NCI-H146 treated with DMSO at 0.1 percent for 48 hours (cell line): ENCODE results near the gene COL4A1.

Experiments used
- DNase-seq: peaks from one replicate; lab custom pipeline; 2025; ENCODE audit not compliant: unreplicated experiment; lab: John Stamatoyannopoulos, UW

COL4A1 gene

DNA sequence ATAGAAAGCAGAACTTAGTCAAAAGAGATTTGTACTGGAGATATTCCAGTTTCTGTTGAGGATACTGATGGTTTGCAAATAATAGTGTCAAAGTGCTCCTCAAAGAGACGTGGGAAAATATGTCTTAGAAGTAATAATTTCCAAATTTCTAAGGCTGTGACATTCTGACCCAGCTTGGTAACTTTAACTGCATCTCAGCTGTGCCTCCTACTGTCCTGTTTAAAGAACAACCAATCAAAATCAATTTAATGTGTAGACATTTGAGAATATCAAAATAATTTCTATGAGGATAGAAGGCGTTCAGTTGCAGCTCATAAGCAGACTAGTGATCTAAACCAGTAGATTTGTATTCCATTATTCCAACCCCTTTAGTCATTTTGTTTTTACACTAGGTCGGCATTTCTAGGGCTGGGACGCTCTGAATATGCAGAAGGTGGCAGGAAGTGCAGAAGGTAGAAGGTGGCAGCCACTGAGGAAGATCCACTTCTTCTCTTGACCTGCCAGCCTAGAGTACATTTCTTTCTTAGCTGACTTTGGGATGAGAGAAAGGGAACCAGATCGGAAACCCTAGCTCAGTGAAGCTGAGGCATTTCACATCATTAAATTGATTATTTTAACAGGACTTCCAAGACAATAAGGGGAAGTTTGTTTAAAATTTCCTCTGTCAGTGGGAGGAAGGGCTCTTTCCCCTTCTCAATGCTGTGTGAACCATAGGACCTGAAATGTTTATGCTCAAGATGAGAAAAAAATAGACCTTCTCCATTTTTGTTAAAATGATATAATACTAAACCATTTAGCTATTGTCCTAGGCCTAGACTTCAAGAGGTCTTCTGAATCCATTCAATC lies 67.5 kb downstream of the COL4A1 start:
- no peak for DNase-seq

DNA sequence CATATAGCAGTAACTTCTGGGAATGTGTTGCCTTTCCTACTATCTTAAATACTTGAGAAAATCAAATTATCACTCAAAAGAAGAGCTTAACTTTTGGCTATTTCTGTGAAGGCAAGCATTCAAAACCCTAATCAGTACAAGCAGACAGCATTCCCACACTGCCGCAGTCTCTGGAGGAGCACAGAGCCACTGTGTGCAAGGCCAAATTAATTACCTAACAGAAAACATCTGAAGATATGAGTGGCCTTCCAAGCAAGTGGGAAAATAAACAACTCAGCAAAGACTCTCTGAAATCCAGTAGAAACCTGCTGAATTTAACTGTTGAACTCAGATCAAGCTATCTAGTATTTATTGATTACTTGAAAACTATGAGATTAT lies 68.2 kb downstream of the COL4A1 start:
- no peak for DNase-seq

DNA sequence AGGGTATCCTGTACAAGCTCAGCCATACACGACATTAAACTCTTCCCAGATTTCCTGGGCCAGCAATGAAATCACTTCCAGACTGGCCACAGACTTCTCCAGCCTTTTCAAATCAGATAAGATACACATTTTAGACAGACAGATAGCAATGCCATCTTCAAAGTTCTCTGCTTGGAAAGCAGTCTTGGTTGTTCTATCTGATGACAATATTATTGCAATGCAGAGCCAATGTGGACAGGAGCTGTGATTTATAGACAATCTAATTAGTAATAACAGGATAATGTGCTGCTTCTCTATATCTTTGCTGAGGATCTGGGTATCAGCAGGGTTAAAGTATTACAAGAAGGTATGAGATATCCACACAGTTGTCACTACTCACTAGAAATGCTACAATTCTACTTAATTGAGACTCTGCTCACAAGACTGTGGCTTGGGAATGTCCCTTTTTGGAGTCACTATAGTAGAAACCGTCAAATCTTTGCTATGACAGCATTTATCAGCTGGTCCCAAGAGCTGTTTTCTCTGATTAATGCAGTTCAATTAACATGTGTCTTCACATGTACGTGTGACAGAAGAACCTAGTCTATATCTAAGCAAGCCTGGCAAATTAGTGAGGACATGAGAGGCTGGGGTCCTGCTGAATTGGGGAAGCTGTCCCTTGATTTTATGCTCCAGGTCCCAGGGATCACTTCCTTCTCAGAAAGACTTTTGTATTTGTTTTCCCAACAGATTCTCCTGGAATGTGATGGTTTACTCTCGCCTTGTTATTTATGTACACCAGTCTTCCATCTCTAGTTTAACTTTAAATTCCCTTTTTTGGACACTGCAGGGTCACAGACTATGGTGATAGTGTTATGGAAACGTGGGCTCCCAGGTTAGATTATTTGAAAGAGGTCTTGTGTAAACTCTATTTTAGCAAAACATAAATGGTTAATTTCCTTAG lies 68.8 kb downstream of the COL4A1 start:
- no peak for DNase-seq

DNA sequence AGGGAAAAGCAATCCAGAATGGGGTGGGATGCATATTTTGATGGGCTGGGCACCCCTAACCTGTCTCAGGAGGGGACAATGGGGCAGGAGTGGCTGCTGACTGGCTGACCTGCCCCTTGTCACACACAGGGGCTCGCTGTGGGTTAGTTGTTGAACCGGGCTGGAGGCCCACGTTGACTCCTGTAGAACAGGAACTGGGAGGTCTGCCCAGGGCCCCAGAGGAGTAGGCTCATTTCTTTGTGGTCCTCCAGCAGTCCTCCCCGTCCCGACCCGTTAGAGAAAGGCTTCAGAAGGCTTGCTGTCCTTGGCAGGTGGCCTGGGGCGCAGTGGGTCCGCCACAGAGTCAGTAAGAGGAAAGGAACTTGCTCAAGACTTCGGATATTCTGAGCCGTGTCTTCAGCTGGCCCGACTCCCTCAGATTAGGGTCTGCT lies 70.1 kb downstream of the COL4A1 start:
- DNase-seq, result no peak

DNA sequence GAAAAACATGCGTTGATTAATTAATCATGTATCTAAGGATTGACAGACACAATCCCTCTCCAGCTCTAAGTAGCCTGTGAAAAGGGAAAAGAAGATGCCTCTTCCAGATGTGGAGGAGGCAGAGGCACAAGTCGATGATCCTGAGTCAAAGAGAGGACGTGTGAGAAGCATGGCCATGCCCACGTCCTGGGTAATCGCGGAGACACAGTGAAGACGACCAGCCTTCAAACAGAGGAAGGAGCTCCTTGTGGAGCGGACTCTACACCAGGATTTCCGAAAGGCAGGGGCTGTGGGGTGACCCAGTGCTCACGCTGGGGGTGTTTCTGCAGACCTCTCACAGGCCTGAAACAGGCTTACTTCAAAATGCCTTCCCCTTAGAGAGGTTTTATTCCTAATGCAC lies 70.5 kb downstream of the COL4A1 start:
- DNase-seq, result no peak

DNA sequence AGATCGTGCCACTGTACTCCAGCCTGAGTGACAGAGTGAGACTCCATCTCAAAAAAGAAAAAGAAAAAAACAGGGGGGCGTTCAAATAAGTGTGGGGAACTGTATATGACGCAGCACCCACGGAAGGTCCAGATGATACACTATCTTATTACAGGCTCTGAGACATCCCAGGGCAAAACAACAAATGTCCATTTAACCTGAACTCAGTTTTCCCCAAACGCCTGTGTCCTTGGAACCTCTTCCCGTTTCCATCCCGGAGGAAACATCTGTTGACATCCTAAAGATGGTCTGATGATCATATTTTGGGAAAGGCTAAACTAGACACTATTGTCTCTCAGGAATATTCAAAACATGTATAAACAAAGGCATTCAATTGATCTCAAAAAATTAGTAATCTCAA lies 72.4 kb downstream of the COL4A1 start:
- DNase-seq, result no peak

DNA sequence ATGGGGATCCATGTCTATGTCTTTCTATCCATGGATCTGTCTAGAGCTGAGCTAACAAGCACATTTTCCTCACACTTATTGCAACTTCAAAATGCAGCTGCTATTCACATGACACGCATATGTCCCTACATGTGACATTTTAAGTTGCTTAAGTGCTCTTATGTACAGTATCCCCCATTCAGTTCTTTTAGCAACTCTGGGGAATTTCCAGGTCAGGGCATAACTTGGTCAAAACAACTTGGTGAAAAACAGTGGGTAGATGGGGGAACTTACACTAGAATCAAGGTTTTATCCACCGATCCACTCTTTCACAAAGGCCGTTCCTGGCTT lies 73.0 kb downstream of the COL4A1 start:
- no peak for DNase-seq

DNA sequence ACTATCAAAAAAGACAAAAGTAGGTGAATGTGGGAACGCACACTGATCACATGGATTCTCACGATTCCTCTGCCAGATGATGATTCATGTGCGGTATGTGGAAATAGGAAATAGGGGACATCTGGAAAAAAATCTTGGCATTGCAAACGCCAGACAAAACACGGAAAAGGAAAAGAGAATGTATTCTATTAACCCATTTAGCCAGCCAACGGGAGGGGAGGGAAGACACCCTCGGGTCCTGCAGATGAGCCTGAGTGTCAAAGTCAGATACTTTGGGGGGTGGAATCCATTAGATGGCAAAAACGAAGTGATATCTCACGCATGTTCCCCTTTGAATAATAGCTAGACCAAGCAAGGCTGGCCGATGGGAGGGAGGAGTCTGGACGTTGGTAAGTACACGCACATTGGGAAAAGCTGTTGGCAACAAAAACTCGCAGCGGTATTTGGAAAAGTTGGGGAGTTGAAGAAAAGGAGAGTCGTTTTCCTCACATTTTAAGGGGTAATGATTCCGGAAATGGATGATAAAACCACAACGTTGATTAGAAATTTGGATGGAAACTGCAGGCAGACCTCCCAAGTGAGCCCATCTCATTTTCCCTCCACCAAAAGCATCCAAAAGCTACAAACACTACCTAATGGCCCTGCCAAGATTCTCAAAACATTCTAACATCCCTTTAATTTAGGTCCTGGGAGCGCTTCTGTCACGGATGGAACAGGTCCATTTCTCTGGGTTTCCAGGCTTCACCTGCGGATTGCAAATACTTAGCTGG lies 73.6 kb downstream of the COL4A1 start:
- DNase-seq, result no peak

DNA sequence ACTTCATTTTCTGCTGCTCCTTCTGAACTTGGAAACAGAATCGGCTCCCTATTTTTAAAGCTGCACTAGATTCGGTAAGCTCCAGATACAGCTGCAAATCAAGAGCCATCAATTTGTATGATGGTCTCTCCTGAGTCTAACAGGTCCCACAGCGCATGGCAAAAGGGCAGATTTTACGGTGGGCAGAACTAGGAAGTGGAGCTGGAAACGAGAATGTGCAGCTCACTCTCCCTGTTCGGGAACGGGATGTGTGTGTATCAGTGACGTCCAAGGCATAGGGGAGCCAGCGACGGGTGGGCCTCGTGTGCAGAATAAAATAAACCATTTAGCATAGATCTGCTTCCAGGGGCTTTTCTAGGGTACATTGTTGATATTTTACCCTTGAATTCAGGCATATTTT lies 74.2 kb downstream of the COL4A1 start:
- no peak for DNase-seq

DNA sequence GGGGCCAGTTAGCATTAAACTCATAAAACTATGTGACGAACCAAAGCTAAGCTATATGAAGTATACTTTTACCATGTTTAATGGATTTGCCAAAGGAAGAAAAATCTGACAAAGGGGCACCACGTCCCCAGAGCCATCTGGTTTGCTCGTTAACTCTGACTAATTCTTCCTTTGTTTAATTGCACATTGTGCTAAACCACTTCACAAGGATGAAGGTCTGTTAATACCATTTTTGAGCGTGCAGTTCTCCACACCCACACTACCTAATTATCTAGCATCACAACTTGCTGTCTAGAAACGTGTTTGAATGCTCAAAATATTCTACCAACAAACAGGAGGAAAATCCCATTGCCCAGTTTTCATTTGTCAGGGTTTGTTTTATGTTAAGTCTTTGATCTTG lies 74.8 kb downstream of the COL4A1 start:
- no peak for DNase-seq

DNA sequence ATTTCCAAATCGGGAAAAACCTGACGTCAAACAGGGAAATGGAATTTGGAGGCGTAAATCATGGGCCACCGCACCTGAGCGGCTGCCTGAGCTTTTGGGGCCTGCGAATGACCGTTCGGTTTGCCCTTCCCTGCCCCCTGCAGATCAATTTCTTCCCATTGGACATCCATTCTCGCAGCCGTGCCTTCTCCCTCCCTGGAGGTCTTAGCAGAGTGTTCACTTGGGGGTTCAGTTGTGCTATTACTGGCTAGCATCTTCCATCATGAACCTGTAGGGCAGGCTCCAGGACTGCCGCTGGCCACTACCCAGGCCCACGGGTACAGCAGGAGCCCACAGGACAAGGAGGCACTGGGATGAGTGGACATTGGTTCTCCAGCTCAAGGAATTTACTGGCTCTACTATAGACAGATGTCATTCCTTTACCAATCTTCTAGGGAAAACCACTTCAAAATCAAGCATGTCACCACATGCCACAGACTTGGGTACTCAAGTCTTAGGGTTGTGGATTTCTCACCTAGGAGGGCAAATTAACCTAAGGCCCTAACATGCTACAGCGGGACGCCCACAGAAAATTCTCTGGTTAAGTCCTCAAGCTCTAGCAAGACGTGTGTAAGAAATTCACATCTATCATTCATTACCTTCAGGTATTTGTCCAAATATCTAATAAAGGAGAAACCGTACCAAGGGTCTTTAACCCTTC lies 75.5 kb downstream of the COL4A1 start:
- no peak for DNase-seq

DNA sequence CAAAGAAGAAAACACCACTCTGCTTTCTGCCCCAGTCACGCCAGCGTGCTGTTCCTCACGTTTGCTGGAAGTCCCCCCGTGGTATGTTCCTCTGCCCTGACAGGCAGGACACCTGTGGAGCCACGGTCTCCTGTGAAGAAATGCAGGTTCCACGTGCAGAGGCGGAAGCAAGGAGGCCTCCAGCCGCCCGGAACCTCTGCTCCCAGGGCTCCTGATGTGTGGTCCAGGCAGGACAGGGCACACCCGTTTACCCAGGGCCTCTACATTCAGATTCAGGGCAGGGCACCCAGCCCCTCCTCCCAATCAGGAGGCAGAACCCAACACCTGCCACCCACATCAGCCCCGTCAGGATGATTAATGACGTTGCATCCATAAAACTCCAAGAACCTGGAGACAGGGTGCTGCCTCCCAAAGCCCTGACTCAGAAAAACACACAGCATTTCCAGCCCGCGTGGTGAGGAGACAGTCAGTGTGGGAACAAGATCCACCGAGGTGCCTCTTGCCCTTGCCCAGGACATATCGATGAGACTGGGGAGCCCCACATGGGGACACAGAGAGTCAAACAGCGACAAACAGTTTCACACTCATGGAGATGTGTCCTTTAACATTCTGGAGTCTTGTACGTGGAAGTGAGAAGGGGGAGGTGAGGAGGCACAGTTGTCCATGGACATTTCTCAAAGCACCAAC lies 76.2 kb downstream of the COL4A1 start:
- no peak for DNase-seq

DNA sequence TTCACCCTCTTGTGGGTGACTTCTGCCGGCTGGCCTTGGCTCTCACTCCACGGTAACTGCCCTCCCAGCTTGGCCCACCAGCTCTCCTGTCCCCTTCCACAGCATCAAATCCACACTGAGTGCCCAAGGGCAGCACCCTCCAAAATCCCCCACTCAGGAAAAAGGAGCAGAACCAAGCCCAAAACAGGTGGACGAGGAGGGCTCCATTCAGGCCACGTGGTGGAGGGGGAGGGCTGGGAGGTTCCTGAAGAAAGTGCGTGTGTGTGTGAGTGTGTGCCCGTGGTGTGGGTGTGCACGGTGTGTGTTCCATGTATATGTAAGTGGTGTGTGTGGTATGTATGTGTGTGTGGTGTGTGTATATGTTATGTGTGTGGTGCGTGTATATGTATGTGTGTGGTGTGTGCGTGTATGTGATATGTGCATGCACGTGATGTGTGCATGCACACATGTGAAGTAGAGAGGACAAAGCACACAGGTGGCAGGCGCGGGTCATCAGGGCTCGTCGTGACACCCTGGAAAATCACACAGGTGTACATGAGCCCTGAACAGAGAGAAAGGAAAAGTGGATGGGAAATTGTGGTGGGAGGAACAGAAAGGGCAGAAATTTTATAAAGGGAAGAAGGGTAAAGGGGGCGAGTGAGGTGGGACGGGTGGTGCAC lies 76.9 kb downstream of the COL4A1 start:
- no peak for DNase-seq

DNA sequence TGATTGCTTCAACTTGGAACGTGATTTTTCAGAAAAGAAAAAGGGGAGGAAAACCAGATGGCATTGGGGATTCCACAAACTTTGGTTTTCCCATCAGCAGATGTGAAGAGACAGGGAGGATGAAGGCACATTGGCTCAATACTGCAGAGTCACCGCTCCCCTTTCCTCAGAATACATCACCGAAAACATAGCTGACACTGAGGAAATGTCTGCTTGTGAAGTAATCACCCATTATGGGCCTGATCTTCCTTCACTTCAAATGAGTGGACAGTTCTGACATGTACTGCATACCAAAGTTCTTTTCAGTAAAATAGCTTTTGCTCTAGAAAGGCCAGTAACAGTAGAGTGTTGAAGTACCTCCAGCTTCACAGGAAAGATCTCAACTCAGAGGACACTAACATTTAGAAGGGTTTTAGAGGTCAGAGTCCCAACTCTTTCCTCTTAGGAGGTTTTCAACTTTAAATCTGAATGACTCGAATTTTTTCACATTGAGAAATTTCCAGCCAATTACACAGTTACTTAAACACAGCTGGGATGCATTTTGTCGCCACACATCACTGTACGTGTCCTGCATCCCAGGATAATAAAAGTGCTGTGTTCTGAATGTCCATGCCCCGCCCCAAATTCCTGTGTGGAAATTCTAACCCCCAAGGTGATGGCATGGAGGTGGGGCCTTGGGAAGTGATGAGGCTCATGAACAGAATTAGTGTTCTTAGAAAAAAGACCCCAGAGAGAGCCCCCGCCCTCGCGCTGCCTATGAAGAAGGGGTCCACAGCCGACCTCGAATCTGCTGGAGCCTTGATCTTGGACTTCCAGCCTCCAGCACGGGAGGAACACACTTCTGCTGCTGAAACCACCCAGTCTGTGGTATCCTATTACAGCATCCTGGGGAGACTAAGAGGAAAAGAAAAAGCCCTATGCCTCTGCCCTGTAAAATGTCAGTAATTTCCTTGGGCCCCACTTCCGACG lies 77.7 kb downstream of the COL4A1 start:
- DNase-seq, result no peak

DNA sequence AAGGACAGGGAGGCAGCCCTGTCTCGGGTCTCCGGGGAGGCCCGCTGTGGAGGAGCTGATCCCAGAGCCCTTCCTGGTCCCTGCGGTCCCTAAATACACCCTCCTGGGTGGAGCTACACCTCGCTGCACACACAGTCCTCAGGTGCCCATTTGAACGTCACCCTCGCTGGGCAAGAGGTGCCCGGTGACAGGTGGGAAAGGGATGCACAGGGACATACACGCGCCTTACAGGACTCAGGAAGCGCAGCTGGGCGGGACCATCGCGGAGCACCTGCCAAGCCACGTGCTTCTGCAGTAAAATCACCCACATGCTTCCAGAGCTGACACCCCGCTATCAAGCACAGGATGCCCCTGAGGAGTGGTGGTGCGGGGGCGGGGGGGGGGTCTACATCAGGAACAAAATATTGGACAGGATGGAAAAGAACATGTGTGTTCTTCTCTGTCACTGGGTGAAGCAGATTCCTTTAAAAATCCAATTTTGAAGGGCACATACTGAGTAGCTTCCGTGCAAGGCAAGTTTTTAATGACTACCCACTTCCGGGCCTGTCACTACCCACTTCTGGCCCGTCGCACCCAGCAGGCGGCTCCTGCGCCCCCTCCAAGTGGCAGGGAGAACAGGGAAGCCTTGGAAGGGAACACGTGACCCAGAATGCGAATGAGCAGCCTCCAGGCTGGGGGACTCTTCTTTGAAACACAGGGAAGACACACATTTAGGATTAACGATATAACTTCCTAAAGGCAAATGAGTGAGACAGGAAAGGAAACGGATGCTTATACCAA lies 78.9 kb downstream of the COL4A1 start:
- no peak for DNase-seq

DNA sequence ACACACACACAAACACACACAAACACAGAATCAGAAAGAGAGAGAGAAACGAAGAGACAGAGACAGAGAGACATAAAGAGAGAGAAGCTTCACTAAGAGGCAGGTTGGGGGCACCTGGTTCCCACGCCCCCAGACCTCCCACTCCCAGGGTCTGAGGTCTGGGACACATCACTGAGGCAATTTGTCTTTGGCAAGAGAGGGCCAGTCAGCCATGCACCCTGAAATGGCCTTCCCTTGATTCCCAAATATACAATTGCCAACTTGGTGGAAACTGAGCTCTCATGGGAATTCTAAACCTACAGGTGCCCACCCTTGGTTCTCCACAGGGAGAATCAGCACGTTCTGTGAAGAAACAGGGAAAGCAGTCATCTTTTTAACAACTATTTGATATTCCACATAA lies 79.5 kb downstream of the COL4A1 start:
- DNase-seq, result no peak

DNA sequence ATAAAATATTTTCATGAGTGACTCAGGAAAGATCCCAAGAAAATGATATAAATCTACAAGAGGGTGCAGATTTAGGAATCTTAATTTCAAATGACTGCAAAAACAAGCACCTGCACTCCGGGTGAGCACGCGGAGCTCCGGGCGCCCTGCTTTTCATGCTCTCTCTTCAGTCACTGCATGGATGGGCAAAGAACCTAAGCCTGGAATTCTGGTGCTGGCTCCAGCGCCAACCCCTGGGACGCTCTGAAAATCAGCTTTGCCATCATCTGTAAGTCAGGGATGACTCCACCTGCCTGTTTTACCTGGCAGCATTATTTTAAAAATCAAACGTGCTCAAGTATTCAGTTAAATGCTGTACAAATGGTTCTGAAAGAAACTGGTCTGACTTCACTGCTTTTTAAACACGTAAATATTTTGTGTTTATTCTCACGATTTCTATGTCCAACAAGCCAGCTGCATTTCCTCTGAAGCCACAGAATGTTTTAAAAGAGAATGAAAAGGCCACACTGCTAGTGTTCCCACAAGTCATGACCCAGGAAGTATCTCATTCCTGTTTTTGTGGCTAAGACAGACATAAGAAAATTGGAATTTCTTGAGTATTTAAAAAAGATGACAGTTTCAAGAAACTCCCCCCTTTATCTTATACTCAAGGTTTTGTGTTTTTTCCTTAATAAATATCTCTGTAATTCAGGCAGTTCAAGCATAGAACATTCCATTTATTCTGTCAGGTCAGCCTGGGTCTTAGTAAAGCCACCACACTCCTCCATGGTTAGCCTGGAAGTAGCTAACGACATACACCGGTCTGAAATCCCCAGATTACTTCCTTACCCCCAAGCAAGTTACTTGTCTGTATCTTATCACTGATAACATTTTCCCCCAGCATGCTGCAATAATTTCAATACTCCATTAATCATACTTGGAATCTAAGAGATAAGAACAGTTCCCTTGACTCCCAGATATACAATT lies 81.1 kb downstream of the COL4A1 start:
- no peak for DNase-seq
